GM19025 (cell line): ENCODE results near the gene VEGFB.

ENCODE experiments used
- ATAC-seq: cut with Tn5 transposase; IDR thresholded peaks from one replicate; pipeline ENCODE4 v1.9.1; 2021; ENCODE audit warnings: mild to moderate bottlenecking, low read depth, moderate library complexity; ENCODE audit not compliant: unreplicated experiment

The VEGFB gene

DNA sequence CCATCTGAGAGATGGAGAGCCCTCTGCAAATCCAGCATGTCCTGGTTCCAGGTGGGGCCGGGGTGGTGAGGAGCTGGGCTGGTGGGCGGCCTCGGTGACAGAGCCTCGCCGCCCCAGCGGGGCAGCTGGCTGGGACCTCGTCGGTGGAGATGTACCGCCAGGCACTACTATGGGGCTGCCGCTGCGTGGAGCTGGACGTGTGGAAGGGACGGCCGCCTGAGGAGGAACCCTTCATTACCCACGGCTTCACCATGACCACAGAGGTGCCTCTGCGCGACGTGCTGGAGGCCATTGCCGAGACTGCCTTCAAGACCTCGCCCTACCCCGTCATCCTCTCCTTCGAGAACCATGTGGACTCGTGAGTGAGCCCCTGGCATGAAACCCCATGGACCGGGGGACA lies 24.0 kb downstream of the VEGFB start:
- ATAC-seq = no peak

- no peak for ATAC-seq
Measured at GRCh38 chr11:64258946-64259532, 24.7 kb downstream of the VEGFB start.

DNA sequence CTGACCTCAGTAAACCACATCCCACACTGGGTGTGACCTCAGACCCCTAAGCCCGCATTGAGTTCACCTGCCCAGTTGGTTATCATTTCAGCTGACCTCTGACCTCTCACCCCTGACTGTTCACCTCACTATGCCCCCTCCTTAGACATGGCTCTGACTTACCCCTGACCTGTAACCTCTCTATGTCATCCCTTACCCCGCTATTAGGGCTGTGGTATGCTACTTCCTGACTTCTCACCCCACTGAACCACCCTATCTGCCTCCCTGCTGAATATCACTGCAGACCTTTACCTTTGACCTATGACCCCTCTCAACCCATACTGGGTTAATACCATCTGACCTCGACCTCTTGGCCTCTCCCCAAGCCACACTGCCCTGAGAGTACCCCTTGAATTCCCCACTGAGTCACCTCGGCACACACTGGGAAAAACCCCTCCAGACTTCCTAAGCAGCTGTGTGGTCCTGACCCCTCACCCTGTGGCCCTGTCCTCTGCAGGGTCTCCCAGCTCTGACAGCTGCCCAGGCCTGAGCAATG lies 25.2 kb downstream of the VEGFB start:
- ATAC-seq = no peak

GRCh38 chr11:64260147-64260708 lies 25.8 kb downstream of the VEGFB start:
- no peak for ATAC-seq

DNA sequence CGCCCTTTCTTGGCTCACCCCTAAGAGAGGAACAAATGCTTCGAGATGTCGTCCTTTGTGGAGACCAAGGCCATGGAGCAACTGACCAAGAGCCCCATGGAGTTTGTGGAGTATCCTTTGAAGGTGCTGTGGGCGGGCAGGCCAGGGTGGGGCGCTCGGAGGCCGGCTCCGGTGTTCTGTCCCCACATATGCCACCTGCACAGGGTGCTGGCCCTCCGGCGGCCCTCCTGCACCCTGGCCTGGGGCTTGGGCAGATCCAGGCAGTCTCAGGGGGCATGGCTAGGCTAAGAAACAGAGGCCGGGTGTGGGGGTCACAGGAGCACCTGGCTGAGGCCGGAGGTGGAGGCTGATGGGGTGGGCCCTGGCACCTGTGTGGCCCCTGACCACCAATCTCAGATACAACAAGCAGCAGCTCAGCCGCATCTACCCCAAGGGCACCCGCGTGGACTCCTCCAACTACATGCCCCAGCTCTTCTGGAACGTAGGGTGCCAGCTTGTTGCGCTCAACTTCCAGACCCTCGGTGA lies 27.2 kb downstream of the VEGFB start:
- ATAC-seq = no peak

GRCh38 chr11:64262271-64263002 lies 28.1 kb downstream of the VEGFB start:
- ATAC-seq = no peak

- ATAC-seq = no peak
Measured at GRCh38 chr11:64263021-64263946, 28.9 kb downstream of the VEGFB start.

DNA sequence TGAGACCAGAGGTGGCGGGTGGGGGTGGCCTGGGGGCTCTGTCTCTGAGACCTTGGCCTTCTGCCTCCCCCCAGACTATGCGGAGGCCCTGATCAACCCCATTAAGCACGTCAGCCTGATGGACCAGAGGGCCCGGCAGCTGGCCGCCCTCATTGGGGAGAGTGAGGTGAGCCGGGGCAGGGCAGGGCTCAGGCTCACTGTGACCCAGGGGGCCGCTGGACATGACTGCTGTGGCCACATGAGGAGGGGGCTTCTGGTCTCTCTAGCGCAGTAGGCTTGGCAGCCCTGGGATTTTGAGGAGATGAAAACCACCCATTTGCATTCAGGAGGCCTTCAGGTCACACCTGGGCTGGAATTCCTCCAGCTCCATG lies 29.5 kb downstream of the VEGFB start:
- ATAC-seq = no peak

DNA sequence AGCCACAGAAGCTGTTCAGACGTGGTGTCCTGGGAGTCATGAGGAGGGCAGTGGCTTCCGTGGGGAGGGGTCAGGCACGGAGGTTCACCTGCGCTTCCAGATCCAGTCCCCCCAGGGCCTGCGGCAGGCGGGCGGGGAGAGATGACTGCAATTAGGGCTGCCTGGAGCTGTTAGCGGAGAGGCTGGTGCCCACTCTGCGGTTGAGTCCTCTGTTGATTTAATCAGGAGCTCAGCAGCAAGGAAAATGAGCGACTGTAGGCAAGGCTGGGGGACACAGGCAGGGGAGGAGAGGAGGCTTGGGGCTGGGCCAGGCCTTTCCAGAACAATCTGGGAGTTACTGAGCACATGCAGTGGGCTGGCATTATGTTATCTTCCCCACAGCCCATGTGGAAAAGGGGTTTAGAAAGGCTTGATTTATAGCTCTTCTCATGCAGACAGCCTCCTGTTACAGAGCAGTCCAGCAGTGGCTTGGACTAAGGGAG lies 30.0 kb downstream of the VEGFB start:
- no peak for ATAC-seq

- ATAC-seq = no peak
Measured at GRCh38 chr11:64265176-64266160, 31.1 kb downstream of the VEGFB start.

DNA sequence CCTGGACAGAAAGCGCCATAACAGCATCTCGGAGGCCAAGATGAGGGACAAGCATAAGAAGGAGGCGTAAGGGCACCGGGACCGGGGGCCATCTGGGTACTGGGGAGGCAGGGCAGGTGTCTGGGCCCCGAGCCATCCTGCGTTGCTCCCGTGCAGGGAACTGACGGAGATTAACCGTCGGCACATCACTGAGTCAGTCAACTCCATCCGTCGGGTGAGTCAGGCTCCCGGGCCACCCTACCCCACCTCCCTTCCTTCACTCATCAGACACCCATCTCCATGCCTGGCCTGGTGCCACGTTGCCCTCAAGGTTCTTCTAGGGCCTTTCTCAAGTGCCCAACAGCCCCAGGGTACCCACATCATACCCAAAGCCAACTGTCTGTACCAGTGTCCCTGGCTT lies 32.0 kb downstream of the VEGFB start:
- no peak for ATAC-seq

GRCh38 chr11:64267207-64267945 lies 33.0 kb downstream of the VEGFB start:
- no peak for ATAC-seq

GRCh38 chr11:64268025-64268892 lies 33.9 kb downstream of the VEGFB start:
- no peak for ATAC-seq

DNA sequence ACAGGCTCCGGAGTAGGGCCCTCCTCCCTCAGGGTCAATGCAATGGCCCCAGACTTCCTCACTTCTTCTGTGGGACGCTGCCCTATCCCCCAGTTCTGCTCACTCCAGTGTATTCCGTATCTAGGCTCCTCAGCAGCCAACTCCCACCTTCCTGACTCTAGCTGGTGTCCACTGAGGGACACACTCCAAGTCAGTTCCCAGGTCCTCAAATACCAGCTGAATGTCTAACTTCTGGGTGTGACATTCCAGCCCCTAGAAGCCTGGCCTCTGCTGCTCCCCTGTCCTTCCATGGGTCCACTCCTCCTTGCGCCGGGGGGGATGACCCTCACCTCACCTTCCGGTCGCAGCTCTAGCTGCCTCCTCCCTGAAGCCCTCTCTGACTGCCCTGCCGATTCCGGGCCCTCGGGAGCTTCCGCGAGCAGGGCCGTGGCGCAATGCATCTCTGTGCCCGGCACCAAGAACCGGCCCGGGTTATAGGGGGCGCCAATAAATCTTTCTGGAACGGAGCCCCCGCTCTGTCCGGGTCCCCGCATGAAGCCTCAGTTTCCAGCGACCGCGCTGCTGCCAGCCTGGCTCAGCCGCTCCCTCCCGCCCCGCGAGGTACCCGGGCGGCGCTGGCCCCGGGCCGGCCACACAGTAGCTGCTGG lies 34.6 kb downstream of the VEGFB start:
- peak; percentile 14 for ATAC-seq

GRCh38 chr11:64269540-64270220 lies 35.3 kb downstream of the VEGFB start:
- ATAC-seq = peak; percentile 64

DNA sequence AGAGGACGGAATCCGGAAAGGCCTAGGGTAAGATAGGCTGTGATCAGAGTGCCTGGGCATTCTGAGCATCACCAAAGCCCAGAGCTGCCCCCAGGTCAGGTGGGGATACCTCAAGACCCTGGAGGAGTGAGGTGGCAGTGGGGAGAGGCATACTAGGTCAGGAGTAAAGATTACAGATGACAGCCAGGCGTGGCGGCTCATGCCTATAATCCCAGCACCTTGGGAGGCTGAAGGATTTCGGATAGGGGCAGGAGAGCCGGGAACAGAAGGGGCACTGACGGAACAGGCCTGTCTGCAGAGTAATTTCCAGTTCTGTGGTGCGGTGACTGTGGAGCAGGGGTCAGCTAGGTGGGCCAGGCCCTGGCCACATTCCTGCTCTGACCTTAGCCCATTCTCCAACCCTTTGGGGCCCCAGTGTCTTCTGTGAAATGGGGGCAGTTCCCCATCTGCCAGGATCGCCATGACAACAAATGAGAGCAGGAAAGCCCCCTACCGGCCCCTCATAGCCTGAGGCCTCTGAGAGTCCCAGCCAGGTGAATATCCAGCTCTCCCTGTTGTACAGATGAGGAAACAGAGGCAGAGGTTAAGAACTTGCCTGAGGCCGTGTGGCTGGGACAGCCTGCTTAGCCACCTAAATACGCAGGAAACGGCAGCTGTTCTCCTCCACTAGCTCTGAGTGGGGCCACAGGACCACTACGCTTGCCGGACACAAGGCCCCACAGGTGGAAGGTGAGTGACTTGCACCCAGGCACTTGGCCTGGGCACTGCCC lies 40.8 kb downstream of the VEGFB start:
- ATAC-seq = no peak
